ENCODE data around the gene NOL9.
A peak's percentile ranks its signal among the peaks of the same experiment; 100 is the strongest.
"Not testable (repeated sequence)": the region's sequence is repeated elsewhere in the genome, so short reads cannot be mapped to it uniquely, and the experiment has no call there.

The NOL9 gene

DNA sequence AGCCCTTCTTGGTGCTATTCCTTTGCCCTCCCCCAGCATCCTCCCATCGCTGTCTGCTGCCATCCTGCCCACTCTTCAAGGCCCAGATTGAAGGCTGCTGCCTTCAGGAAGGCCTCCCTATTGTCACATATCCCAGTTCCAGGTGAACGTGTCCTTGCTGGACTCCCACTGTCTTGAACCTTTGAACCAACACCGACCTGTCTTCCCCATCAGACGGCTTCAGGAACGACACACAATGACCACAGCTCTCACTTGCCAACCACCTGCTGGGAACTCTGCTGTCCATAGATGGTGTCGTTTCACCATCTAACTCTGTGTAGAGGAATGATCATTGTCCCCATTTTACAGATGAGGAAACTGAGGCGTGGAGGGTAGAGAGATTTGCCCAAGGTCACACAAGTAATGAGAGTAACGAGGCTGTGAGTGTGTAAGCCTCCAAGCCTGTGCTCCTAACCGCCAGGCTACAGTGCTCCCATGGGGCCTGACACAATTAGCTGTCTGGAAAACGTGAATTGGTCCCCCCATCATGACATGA is 53.0 kb downstream of the NOL9 start:
- no peak for DNase-seq

DNA sequence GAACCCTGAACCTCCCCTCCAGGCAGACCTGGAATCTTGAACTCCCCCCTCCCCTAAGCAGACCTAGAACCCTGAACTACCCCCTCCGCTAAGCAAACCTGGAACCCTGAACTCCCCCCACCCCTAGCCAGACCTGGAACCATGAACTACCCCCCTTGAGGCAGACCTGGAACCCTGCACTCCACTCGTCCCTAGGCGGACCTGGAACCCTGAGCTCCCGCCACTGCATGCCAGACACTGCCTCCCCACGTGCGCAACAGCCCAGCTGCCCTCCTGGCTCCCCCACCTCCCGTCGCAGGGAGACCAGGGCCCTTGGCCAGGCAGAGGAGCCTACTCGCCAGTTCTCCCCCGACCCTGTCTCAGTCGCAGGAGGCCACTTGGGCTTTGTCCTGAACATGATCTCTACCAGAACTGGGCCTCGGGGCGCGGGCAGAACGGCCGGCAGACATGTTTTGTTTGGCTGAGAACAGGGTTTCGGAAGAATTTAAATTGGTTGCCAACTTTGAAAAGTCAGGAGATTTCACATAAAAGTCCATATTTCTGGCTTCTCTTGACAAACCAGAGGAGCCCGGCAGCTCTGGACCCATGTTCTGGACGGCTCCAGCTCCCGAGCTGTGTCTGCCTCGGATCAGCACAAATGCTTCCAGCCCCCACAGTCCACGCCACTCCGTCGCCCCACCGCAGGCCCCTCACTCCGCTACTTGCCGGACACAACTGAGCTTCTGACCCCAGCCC is 53.6 kb downstream of the NOL9 start:
- DNase-seq, result no peak

DNA sequence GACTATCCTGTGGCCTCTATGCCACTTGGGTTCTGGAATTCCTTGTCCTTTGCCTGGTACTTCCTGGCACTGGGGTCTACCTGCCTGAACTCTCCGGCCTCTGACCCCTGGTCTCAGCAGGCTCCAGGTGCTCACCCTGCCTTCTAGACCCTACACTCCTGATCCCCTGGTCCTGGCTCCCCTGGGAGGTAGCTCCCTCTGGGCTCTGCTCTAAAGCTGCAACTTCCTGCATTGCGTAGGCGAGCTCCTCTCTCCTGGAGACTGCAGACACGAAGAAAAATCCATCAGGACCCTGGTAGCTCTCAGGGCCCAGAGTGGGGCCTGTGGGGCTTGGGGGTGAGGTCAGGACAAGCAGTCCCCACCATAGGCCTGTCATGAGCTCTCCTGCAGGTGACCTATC is 55.0 kb downstream of the NOL9 start:
- no peak for DNase-seq

DNA sequence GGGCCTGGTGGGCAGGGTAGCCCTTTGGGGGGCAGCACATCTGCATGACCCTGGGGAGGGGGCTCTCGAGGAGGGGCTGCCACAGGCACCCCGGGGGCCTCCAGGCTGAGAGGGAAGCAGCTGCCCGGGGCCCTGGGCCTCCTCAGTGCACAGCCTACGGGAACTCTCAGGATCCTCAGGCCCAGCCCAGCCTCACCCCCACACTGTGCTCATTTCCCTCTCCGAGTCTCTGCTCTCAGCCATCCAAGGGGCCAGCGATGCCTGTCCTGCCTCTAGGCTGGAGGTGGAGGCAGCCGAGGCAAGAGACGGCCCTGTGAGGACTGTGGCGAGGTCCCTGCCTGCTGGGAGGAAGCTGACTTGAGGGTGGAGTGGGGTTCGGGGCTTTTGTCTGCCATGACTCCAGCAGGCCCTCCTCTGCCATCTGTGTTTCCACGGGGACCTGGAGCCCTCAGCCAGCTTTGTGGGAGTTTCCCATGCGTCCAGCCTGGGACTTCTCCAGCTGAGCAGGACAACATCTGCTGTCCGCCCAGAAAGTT is 55.7 kb downstream of the NOL9 start:
- no peak for DNase-seq

DNA sequence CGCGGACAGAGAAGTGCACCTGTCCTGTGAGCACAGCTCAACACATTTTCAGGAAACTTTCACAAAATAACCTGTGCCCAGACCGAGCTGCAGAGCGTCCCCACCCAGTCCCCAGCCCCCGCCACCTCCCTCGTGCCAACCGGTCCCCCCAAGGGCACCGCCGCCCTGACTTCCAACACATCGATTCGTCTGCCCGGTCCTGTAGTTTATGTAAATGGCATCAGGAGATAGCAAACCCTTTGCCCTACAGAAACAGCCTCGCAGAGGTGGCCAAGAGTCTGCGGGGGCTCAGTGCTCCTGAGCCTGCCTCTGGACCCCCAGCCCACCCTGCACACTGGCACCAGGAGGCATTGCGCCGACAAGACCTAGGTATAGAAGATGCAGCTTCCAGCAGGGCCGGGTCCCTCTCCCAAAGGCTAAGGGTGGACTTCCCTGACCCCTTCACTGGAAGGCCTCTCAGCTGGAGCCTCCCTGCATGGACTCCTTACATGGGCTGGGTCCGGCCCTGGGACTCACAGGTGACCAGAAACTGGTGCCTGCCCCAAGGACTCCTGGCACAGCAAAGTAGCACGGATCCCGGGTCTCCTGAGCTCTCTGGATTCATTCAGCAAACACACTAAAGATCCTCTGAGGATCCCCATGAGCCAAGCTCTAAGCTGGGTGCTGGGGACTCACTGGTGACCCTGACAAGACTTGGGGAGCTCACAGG is 56.3 kb downstream of the NOL9 start:
- DNase-seq, result no peak

DNA sequence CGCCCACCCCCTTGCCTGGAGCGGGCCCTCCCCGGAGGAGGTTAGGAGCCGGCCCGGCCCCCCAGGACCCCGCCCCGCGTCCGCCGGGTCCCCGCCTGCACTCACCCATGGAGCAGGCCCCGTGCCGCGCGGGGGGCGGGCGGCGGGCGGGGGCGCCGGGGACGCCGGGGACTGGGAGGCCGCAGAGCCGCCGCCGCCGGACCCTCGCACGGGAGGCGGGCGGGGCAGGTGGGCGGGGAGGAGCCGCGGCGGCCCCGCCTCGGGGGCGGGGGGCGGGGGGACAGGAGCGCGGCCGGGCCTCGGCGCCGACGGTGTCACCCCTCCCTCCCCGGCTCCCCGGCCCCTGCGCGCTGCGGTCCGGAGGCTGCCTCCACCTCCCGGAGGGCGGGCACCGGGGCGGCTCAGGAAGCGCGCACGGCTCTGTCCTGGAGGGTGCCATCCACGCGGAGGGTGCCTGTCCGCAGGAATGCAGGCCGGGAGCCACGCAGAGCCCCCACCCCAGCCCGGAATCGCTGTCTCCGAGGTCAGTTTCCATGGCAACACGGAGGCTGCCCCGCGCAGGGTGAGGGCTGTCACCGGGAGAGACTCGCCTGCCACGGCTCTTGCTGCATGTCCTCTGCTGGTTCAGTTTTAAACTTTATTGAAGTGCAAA is 57.0 kb downstream of the NOL9 start:
- peak; percentile 49 for DNase-seq

DNA sequence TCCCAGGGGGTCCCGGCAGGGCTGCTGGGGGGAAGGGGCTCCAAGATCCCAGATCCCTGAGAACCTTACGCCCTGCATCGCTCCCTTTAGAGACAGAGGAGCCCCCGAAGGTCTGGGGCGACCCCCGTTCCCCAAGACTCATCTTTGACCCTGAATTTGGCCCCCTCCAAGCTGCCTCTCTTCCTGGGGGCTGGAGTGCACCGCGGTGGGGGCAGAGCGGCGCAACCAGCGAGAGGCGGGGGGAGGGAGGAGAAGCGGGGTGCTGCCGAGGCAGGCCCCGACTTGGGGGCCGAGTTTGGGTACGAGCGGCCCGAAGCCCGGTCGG is 57.5 kb downstream of the NOL9 start:
- no peak for DNase-seq

DNA sequence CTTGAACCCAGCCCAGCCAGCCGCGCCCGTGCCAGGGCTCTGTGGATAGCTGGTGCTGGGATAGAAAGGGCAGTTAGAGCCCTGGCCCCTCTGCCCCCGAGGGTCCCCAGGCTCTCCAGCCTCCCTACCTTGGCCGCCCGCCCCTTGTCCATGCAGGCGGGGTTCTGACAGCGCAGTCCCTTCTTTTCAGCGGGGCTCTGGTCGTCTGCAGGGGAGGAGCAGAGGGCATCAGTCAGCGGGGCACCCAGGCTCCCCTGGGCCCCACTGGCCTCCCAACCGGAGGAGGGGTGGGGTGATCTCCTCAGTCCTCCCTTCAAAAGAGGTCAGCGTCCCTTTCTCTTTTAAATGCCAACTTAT is 58.0 kb downstream of the NOL9 start:
- DNase-seq, result no peak

DNA sequence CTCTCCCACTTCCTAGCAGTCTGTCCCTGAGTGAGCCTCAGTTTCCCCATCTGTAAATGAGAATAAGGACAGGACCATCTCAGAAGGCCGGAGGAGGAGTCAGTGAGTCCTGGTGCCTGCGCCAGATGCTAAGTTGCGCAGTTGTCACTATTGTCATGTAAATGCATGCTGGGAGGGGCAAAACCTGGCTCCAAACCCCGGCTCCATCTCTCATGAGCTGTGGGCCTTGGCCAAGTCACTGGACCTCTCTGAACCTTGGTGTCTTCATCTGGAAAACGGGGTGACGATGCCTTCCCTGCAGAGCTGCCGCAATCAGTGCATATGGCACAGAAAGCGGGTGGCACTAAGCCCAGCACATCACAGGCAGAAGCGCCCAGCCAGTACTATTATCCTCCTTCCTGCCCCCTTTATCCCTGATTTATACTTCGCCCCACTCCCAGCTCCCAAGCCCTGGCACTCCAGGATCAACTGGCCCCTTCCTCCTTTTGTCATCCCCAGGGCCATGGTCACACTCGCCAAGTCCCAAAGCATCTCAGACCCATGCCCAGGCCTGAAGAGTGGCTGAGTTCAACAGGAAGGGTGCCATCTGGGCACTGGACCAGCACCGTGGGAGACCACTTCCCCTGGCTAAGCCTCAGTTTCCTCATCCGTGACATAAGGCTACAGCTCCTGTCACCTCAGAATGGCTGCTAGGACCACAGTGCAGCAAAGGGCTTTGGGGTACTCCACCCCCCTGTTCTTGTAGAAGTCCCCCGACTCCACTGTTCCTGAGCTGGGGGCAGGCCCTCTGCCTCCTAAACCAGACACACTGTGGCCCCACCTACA is 58.6 kb downstream of the NOL9 start:
- no peak for DNase-seq

DNA sequence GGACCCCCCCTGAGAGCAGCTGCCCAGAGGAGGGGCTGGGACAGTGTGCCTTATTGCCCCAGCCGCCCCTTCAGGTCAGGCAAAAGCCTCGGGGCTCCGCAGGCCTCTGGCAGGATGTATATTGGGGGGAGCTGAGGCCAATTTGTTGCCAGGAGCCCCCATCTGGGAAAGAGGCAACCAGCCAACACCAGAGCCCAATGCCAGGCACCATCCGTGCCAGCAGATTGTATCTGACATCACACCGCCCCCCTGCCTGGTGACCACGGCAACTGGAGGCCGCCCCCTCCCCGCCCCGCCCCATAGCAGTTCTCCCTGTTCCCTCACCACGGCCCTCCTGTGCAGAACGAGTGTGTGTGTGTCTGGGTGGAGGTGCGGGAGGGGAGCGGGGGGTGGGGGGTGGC is 59.3 kb downstream of the NOL9 start:
- DNase-seq, result no peak

DNA sequence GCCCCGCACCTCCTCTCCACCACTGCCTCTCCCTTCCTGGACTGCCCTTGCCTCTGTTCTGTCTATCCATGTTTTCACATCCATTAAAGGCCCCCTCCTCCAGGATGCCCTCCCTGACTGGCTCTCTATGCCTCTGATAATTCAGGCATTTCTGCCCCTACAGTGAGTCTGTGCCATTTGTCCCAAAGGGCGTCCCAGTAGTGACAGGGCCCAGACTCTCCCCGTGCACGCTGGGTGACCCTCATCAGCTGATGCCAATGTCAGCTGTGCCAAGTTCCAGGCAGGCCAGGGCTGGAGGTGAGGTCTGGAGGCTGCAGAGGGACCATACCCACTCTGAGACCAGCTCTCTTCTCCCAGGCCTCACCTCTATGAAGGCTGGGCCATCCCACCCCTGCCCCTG is 59.7 kb downstream of the NOL9 start:
- no peak for DNase-seq

DNA sequence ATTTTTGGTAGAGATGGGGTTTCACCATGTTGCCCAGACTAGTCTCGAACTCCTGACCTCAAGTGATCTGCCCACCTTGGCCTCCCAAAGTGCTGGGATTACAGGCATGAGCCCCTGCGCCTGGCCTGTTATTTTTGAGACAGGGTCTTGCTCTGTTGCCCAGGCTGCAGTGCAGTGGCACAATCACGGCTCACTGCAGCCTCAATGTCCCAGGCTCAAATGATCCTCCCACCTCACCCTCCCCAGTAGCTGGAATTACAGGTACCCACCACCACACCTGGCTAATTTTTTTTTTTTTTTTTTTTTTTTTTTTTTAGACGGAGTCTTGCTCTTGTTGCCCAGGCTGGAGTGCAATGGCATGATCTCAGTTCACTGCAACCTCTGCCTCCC is 60.5 kb downstream of the NOL9 start:
- DNase-seq, result not testable (repeated sequence)

DNA sequence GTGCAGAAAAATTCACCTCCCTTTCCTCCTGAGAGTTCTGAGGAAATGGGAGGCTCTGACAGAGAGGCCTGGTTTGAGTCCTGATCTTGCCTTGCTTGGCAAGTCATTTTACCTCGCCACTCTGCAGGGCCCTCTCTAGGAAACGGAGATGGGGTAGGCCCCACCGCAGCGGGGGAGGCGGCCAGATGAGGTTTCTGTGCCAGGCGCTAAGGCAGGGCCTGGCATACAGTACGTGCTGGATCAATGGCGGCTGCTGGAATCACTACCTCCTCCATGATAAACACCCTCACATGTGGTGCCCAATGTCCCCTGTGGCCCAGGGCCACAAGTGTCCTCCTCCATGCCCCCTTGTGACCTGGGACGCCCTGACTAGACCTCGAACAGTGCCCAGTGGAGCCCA is 62.3 kb downstream of the NOL9 start:
- DNase-seq, result no peak

DNA sequence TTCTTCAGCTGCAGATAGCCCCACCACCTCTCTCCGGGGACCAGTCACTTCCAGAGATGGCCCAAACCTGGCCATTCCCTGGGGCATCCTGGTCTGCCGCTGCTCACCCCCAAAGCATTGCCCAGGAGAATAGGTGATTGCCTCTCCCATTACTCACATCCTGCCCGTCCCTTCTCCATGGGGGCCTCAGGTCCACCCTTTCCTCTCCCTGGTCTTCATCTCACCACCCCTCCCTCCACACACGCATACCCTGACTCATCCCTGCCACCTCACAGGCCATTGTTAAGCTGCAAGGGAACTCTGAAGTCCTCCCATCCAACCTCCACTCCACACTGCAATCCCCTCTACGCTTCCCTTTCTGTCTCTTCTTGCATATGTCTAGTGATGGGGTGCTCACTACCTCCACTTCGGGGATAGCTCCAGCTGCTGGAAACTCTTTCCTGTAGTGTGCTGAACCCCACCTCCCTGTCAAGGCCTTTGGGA is 62.8 kb downstream of the NOL9 start, which contains the start of gene PLEKHG5:
TSS of gene PLEKHG5 (minus strand) at position 188 of the 483 bp plus-strand sequence. CDS start 14,096 bp downstream, outside the sequence.
- DNase-seq, result peak; percentile 15

DNA sequence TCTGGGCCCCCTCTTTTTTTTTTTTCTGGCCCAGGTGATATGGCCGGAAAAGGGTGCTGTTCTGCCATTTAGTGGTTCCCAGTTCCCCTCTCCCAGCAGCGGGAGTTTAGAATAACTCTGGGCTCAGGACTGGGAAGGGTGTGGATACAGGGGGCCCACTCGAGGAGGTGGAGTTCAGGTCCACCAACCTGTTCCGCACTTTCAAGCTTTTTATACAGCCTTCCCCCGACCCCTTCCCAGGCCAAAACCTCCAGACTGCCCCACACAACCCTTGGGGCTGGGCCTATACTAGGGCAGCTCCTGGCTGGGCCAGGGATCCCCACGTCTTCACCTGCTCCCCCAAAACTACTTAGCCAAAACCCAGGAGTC is 63.2 kb downstream of the NOL9 start:
- DNase-seq, result no peak

DNA sequence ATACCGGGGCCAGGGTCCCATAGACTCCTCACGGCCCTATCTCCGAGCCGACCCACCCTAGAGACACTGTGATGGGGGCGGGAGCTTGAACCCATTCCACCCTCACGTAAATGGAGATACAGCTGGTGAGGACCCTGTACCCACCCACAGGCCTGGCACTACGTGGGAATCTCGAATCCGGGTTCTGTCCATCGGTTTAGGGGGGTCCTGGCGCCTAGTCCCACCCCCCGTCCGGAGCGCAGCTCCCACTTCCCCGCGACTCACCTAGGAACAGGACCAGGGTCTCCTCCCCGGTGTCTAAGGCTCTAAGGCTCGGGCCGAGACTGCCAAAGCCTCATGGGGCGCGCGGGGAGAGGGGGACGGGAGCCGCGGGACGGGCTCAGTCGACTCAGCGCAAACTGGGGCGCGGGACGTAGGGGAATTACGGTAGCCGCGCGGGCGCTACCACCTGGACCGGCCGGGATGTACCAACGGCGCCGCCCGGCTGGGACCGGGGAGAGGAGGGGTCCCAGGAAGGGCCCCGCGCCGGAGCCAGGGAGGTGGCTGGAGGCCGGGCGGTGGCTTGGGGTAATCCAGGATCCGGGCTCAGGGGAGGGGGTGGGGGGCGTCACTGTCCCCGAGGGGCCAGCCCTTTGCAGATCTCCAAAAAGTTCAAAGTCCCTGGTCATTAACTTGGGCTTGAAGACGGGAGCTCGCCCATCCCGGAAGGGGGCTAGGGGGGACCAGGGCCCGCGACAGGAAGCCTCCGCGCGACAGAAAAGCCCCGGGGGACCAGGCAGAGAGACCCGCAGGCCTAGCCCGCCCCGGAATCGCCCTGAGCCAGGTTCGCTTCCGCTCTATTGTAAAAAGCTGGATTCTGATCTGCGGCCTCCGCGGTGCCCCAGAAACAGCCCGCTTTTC is 63.9 kb downstream of the NOL9 start:
- peak; percentile 55 for DNase-seq

DNA sequence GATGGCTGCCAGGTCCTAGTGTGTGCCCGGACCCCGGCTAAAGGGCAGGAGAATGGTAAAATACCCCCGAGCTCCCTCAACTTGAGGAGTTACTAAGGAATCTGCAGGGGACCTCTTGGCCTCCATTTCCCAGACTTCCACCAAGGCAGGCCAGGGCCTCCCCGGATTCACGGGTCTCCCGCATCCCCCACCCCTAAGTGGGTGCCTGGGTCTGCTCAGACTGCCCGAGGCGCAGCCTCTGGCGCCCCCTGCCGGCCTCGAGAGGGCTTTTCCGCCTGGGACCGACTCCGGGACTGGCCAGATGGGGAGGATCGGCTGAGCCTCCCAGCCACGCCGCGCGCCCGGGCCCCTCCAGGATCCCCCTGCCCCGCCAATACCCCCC is 64.5 kb downstream of the NOL9 start:
- peak; percentile 79 for DNase-seq

DNA sequence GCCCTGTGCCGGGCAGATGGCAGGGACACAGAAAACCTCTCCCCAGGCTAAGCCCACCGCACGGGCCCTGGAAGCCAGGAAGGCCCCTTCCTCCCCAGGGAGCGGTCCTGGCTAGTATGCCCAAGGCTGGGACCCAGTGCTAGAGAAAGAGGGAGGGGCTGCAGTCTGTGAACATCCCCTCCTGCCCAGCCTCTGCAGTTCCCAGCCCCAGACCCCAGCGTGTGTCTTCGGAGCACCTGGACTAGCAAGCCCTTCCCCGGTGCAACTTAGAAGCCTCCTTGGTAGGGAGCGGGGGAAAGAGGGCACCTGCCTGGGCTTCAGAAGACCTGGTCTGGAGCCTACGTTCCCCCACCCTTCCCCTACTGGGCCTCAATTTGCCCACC is 64.9 kb downstream of the NOL9 start:
- no peak for DNase-seq

DNA sequence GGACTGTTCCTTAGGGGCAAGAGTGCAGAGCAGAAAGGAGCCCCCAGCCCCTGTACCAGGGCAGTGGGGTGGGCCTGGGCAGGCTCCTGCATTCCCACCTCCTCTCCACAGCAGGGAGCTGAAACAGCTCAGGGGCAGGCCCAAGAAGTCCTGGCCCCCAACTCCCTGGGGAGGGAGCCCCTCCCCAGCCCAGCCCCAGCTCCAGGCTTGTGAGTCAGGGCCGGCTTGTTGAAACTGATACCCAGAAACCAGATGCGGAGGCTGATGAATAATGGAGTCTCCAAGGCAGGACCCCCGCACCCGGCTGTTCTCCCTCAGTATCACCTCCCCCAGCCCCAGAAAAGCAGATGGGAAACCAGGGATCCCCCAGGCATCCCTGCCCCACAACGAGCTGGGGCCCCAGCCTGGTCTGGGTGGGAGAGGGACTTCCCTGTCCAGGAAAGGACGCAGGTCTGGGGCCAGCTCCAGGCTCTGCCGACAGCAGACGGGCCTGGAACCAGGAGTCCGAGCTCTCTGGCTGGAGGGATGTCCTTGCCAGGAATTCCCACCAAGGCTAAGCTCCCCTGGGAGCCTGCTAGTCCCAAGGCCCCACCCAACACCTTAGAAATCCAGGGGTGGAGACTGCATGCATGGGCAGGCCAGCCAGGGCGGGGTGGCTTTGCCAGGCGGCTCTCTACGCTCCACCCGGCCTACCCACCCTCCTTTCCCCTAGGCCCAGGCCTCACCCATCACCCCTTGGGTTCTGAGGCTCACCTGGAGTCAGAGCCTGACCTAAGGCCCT is 65.5 kb downstream of the NOL9 start:
- no peak for DNase-seq

DNA sequence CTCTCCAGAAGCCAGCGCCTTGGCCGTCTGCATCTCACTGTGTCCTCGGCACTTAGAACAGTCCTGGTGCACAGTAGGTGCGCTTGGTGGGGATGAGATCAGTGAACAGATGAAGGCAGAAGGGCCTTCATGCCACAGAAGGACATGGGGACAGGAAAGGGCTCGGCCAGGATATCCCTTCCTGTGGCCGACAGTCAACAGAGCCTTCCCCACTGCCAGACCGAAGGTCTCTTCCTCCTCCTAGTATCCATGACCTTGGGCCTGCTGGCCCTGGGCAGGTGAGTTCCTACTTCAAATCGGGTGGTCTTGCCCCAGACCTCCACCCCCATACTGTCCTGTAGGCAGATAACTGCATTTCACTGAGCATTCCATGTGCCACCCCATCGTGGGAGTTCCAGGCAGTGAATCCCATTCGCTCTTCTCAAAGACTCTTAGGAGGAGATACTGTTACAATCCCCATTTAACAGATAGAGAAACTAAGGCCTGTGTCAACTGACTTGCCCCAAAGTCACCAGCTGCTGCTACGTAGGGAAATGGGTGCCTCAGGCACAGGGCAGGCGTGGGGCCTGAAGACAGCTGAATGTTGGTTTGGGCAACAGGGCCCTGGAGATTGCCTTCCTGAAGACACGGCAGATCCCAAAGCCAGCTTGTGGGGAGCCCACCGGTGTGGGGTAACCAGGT is 66.4 kb downstream of the NOL9 start:
- no peak for DNase-seq
